HG03565 (cell line): Measurements from ENCODE around the gene POLR1C.
"Not testable (repeated sequence)": the region's sequence is repeated elsewhere in the genome, so short reads cannot be mapped to it uniquely, and the experiment has no call there.

Experiments
- ATAC-seq: cut with Tn5 transposase; IDR thresholded peaks from one replicate; pipeline ENCODE4 v1.9.1; 2021; ENCODE audit warnings: mild to moderate bottlenecking, moderate library complexity; ENCODE audit not compliant: unreplicated experiment

Gene POLR1C, protein sequence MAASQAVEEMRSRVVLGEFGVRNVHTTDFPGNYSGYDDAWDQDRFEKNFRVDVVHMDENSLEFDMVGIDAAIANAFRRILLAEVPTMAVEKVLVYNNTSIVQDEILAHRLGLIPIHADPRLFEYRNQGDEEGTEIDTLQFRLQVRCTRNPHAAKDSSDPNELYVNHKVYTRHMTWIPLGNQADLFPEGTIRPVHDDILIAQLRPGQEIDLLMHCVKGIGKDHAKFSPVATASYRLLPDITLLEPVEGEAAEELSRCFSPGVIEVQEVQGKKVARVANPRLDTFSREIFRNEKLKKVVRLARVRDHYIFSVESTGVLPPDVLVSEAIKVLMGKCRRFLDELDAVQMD

DNA sequence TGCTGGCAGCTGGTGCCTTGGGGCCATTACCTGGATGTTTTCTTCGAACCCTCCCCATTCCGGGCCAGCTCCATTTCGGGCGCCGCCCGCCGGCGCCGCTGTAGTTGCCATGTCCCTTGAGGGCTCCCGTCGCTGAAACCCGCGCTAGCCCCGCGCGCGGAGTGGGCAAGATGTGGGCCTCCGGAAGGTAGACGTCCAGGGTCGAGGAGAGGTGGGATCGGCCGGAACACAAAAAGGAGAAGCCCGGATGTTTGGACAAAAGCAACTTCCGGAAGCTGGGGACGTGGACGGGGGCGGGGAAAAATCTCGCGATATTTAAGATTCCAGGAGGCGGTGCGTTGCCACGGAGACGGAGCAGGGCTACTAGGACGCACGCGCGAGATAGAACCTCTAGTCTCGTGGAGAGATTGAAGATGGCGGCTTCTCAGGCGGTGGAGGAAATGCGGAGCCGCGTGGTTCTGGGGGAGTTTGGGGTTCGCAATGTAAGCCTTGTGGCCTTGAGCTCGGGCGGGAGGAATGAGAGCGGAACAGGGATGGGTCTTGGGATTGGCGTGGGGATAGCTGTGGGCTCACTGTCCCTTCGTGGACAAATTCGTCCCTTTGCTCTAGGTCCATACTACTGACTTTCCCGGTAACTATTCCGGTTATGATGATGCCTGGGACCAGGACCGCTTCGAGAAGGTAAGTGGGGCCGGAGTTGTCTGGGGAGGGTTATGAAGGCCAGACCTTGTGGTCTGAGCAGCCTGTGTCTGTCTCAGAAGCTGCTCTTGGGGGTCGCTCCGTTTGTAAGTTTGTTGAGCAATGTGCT, at the start of gene POLR1C, which contains the start of gene YIPF3:
Gene POLR1C (plus strand): TSS at position 393 of the 808 bp plus-strand sequence. CDS start 21 bp downstream, at position 414.
Gene YIPF3 (minus strand): TSS at position 230 of the 808 bp plus-strand sequence. CDS start 119 bp downstream, at position 111.
- ATAC-seq, result peak; percentile 74

DNA sequence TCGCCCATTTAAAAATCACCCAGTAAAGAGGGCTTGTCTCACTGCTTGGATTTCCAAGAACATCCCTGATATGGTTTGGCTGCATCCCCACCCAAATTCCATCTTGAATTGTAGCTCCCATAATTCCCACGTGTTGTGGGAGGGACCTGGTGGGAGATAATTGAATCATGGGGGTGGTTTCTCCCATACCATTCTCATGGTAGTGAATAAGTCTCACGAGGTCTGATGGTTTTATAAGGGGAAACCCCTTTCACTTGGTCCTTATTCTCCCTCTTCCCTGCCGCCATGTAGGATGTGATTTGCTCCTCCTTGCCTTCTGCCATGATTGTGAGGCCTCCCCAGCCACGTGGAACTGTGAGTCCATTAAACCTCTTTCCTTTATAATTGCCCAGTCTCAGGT, 49.6 kb upstream of the POLR1C start:
- not testable (repeated sequence) for ATAC-seq

DNA sequence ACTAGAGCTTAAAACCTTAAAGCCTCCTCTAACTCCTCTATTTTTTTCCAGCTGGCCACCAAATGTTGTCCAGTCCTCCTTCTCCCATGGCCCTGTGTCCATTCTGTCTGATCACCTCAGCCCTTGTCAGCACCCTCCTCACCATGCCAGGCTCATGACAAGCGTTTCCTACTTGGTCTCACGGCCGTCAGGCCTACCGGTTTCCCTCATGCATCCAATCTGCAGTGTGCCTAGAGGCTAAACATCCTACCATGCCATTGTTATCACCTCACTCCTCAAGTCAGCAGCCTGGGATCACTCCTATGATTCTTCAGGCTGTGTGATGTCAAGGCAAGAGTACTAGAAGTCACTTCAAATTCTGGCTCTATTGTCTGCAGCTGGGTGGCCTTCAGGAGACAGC, 49.1 kb upstream of the POLR1C start:
- no peak for ATAC-seq

DNA sequence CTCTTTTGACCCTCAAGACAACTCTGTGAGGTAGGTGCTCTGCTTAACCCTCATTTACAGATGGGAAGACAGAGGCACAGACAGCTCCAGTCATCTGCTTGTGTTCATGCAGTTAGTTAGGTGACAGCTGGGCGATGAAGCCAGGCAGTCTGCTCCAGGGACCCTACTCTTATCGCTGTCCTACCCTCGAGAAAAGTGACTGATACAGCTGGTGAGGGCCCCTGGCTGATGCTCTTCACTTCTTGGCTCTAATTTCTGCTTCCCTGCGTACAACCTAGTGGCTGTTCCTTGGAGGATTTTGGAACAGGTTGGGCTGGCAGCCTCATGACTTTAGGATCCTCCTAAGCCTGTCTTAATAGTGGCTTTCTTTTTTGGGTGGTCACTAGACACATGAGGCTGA, 48.6 kb upstream of the POLR1C start:
- no peak for ATAC-seq

DNA sequence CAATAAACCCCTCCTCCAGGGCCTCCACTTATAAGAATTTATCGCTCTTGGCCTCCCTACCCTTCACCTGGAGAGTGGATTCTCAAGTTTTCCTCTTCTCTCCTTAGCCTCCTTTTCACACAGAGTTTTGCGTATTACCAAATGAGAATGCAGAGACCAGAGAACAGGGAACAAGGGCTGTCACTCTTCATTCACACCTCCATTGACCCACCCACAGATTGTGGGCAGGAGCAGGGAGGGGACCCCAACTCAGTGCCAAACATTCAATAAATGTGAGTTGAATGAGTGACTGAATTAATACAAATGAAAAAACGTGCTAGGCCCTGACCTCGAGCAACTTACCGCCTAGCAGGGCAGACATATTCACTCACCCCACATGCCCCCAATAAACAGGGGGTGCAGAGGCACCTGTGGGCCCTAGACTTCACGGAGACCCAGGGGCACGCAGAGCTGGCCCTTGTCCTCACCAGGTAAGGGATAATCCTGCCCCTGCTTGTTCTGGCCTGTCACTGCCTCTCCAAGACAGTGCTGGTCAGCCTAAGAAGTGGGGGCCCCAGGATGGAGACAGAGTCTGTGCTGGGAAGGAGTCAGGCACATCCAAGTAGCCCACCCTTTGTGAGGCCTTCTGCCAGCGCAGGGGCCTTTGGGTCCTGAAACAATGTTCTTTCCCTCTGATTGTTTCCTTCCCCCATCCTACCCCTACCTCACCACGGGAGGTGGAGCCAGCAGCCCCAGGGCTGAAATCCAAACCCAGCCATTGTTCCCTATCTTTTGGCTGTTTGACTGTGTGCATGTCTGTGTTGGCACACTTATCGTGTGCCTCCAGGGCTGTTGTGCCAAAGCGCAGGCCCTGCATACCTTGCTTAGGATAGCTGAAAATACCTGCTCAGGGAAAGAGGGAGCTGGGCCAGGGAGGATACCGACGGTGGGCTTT, 47.9 kb upstream of the POLR1C start:
- ATAC-seq, result no peak

DNA sequence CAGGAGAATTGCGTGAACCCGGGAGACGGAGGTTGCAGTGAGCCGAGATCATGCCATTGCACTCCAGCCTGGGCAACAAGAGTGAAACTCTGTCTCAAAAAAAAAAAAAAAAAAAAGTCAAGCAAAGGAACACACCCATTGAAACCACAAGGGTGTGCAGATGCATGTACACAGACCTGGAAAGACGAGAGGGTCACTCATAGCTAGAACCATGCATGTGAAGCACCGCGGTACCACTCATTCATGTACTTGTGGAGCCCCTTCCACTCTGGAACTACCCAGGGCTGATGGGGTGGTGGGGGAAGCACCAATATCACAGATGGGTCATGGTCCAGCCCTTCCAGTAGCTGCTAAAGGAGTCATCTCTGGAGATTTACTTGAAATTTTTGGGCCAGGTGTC, 46.9 kb upstream of the POLR1C start:
- ATAC-seq, result no peak

DNA sequence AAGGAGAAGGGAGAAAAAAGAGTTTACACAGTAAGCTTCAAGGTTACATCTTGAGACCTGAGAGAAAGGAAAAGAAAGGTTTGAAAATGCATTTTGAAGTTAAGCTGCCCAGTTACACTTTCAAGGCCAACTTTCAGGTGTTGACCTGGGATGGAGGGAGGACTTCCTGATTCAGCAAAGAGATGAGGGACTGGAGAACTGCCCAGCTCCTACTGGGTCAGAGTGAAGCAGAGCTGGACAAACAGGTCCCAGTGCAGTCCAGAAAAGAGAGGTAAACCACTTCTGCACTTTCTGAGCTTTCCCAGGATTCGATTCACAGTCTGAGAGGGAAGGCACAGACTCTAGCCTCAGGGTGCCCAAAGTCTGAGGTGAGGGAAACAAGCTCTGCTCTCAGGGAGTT, 45.5 kb upstream of the POLR1C start:
- ATAC-seq, result no peak

DNA sequence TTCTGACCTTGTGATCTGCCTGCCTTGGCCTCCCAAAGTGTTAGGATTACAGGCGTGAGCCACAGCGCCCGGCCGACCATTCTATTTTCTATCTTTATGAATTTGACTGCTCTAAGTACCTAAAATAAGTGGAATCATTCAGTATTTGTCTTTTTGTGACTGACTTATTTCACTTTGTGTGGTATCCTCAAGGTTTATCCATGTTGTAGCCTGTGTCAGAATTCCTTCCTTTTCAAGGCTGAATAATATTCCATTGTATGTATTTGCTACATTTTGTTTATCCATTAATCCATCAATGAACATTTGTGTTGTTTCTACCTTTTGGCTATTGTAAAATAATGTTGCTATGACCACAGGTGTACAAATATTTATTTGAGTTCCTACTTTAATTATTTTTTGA, 44.4 kb upstream of the POLR1C start:
- ATAC-seq, result no peak

DNA sequence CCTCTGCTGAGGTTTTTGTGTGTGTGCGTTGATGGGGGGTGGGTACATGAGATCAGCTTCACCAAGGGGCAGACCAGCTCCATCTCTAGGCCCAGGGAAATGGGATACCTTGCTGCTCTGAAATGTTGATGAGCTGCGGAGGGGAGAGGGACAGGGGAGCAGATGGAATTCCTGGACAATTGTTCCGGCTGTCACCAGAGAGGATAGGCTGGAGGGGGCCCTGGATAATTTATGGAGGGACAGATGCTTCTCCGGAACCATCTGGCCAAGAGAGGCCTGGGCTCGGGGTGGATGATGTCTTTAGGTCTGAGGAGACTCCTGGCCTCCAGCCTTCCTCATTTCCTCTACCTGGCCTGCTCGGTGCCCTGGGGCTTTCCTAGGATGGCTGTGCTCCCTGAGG, 41.4 kb upstream of the POLR1C start:
- no peak for ATAC-seq

DNA sequence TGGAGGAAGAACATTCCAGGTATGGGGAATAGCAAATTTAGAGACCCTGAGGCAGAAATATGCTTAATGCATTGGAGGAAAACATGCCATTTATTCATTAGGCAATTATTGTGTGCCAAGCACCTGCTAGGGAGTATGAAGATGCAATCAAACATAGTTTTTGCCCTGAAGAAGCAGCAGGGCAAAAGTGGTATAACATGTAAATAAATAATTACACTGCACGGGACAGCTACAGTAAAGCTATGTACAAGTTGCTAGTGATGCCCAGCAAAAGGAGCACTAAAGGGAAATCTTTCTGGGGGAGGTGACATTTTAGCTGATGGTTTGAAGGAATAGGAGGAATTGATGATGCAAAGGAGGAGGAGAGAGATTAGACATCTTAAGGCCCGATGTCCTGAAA, 40.1 kb upstream of the POLR1C start:
- no peak for ATAC-seq

DNA sequence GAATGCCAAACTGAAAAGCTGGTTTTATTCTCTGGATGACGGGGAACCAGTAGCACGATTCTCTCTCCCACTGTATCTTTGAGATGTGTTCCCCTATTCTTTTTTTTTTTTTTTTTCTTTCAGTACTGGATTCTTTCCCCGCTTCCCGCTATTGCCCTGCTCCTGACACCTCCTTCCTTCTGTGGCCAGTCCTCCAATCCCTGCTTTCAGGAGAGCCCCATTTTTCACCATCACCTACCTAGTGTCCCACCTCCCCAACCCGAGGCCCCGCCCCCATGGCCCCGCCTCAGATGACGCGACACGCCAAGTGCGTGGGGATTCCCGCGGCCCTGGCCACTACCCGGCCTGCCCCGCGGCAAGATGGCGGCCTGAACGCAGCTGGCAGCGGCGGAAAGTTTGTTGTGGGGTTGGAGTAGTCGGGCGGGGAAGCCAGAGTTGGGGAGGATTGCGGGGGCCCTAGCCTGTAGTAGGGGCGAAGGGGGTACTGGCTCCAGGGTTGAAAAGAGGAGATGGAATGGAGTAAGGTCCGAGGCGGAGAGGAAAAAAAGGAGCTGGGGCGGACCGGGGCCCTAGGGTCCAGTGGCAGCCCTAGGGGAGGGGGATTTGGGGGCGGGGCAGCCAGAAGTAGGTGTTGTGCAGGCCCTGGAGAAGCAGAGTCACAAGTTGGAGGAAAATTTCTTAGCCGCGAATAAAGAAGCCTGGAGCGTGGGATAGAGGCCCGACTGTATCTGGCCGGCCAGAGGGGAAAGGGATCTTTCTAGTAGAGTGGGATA, 39.5 kb upstream of the POLR1C start, which contains the start of gene TJAP1:
Gene TJAP1 (plus strand): TSS at position 336 of the 773 bp plus-strand sequence. CDS start 21,432 bp downstream, outside the sequence.
- peak; percentile 84 for ATAC-seq

DNA sequence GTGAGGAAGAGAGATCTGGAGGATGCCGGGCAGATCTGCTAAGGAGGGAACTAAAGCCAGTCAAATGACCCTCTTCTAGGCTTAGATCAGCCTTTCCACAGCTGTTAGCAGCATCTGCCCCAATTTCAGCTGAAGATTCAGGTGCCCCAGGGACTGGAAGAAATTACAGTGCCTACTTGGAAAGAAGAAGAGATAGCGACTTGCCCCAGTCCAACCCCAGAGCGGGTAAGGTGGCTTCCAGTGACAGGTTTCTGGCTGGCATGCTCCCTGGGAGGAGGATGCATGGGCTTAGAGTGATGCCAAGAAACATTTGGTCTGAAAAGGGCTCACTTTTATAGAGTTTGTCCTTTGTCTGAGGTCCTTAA, 38.9 kb upstream of the POLR1C start:
- no peak for ATAC-seq

DNA sequence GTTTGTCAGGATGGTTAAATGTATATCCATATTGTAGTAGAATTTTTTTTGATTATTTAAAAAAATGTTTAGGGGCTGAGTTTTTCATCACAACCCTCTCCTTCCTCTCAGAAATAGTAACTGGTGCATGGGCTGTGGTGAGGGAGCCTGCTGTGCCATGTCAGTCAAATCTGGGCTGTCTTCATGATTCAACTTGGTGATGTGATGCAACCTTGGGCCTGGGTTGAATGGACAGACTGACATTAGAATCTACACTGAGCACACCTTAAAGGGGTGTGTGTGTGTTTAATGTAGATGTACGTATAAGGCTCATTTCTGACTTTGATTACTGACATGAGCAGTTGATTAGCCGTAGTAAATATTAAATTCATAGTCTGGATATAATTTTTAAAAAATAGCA, 35.8 kb upstream of the POLR1C start:
- ATAC-seq, result no peak

DNA sequence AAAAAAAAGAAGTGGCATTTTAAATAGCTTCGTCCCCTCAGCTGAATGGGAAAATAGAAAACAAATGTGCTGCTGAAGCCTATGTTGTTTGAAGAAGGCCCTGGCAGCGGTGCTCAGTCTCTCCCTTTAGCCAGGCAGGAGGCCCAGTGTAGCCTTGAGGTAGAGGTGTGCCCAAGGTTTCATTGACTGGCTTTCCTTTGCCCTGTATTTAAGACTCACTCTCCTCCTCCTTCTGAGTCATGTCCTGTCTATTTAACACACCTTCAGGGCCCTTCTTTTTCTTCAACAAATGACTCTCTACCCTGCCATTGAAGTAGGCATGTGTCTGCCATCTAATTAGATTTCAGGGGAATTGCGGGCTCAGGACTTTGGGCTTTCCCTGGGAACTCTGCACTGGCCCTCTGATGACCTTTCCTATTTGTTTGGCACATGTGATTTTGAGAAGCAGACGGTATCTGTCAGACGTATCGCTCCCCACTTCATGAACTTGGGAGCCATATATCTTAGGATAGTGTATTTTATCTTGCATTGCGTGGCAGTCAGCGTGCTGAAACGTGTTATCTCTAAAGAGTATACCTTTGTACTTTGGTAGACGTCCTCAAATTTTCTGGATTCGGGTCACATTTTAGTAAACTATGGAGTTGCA, 35.2 kb upstream of the POLR1C start:
- ATAC-seq, result no peak

DNA sequence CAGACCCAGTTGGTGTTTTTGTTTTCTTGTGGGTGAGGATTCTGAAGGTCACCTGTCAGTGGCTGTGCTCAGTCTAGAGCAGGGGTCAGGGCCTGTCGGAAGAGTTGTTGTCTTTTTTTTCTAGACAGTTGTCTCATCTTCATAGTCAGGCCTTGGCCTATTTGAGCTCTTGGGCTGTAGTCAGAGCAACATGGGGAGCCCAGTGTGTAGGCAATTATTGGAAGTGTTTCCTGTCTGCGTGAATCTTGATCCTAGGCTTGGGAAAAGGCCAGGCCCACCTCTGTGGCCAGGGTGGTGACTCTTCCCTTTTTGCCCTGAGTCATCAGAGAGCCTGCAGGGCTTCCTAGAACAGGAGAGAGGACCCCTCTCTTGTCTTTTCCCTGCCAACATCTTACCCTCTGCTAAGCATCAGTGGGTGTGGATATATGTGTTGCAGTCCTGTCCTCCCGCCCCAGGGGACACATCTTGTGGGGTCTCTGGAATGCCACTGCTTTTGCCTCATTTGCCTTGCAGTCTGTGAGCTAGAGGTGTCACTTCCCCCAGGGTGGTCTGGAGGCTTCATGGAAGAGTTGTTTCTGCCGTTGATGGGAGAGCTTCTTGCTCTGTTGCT, 28.1 kb upstream of the POLR1C start:
- no peak for ATAC-seq

DNA sequence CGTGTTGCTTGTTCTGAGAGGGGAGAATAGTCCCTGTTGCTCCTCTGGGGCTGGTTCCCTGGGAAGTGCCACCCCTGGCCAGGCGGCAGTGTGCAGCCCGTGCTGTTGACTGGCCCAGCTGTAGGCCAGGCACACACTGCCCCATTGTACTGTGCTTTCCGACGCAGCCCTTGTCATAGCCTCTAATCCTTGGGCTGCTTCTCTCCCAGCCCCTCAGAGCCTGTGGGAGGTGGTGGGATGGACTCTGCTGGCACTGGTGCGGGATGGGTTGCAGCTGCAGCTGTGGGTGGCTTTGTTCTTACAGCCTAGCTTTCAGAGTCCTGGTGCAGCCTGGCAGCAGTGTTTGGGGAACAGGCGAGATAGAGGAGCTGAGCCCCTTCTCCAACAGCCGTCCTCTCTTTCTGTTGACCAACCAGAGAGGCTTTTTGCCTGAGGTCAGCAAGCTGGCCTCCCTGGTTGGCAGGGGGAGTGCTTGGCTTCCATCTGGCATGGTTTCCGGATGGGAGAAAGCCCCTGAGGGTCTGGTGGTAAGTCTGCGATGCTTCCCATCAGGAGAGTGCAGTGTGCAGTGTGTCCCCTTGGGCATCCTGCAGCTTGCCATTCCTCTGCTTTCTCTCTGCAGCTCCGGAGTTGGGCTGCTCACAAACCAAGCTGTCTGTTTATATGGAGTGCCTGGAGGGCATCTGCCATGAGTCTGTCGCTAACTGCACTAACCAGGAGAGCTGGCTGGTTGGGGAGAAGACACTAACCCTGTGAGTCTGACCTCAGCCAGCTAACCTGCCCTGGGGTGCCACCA, 27.4 kb upstream of the POLR1C start:
- ATAC-seq, result no peak

DNA sequence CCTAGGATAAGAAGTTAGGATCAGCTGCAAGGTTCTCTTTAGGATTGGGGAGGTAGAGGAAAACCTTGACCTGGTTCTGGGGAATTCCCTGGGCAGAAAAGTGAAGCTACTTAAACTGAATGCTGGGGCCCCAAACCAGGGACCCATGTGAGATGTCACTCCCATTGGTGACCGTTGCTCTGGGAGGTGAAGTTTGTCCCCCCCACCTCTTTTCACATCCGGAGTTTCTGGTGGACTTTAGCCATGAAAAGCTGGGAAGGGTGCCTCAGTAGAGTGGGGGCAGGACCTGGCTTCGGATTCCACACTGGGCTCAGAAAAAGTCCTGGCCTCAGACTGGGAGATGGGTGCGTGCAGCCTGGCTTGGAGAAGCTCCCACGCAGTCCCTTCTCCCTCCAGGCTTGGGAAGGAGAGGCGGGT, 26.4 kb upstream of the POLR1C start:
- ATAC-seq, result no peak
